ENCODE data around the gene SSR3.

The SSR3 gene

DNA sequence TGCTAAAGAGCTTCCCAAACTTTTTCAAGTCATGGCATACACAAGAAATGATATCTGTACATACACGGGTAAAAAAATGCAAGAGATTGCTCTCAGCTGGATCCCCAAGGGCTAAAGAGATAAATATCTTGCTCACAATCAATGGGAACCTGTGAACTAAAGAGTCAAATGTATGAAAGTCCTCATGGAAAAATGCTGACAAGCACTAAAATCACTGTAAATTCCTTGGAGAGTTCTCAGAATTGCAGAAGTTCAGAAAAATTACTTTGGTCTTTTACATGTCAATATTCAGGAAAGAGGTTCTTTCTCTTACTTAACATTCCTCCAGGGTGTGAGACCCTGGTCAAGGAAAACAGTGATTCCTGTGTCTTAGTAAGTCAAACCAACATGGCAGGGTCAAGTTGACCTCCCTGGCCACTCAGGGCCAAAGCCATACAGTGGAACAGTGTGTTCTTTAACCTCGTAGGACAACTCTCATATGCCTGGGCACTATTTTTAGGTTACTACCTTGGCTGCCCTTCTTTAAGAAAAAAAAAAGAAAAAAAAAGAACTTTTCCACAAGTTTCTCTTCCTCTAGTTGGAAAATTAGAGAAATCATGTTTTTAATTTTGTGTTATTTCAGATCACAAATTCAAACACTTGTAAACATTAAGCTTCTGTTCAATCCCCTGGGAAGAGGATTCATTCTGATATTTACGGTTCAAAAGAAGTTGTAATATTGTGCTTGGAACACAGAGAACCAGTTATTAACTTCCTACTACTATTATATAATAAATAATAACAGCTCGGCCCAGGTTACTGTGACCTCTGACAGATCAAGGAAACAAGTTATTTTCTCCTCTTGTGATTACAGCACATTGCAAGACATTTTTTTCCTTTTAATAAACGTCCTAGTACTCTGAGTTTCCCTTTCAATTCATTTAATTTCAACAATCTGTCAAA lies 12.5 kb downstream of the SSR3 start:
- TF ChIP-seq Cebpa-rat (IDR thresholded peaks at IDR 0.05), result no peak
- H4K20me1 ChIP-seq, result peaks cover 19% of the 10 kb centered on the region; the same call in 1 of the 2 replicates
- H3K4me3 ChIP-seq, result no peak overlapping the region
- H3K27me3 ChIP-seq, result no peaks in the 10 kb centered on the region
- H3K27ac ChIP-seq, result no peak overlapping the region
- no peaks in the 10 kb centered on the region for H3K9me3 ChIP-seq
- H3K4me1 ChIP-seq, result no peaks in the 10 kb centered on the region
- H3K4me2 ChIP-seq, result no peak overlapping the region
- H3K9ac ChIP-seq, result no peak overlapping the region
- H3K36me3 ChIP-seq, result peaks cover 71% of the 10 kb centered on the region

DNA sequence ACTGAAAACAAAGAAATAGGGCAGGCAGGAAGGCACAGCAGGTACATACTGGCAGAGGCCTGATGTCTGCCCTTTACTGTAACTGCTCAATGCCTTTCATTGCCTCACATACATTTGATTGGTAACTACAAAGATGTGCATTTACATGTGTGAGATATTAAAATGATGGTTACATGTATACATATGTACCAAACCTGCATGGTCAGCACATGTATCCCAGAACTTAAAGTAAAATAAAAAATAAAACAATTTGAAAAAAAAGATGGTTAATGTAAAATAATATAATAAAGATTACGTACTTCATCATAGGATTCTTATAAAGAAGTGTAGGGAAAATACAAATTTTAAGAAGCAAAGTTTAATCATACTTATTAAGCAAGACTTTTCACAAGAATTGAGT lies 15.1 kb downstream of the SSR3 start:
- no peaks in the 10 kb centered on the region for H3K27me3 ChIP-seq
- TF ChIP-seq Cebpa-rat (IDR thresholded peaks at IDR 0.05), result no peak
- no peaks in the 10 kb centered on the region for H3K9me3 ChIP-seq
- no peaks in the 10 kb centered on the region for H3K4me1 ChIP-seq
- peaks cover 46% of the 10 kb centered on the region for H3K36me3 ChIP-seq
- no peak overlapping the region for H3K4me2 ChIP-seq
- H4K20me1 ChIP-seq, result 0 out of 2 replicates have a peak, but pooled peaks cover 5% of the 10 kb centered on the region
- no peak overlapping the region for H3K4me3 ChIP-seq
- no peak overlapping the region for H3K9ac ChIP-seq
- H3K27ac ChIP-seq, result no peak overlapping the region

DNA sequence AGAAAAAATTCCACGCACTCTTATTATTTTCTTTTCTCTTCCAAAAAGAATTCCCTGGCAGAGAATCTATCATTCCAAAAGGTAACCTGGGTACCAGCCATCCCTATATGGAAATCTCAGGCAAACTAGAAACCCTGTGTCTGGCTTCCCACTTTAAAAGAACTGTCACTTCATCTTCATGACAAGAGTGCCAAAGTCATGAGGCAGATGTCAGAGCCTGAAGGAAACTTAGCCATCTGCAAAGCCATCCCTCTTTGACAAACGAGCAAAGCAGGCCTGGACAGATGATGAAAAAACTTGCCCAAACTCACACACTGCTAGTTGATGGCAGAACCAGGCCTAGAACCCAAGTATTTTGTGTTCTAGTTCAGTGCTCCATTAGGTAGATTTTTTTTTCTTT lies 15.9 kb downstream of the SSR3 start:
- H3K36me3 ChIP-seq, result peaks cover 38% of the 10 kb centered on the region
- H4K20me1 ChIP-seq, result no peaks in the 10 kb centered on the region
- no peaks in the 10 kb centered on the region for H3K27me3 ChIP-seq
- H3K4me3 ChIP-seq, result no peak overlapping the region
- no peak overlapping the region for H3K4me2 ChIP-seq
- no peaks in the 10 kb centered on the region for H3K4me1 ChIP-seq
- TF ChIP-seq Cebpa-rat (IDR thresholded peaks at IDR 0.05), result no peak
- no peak overlapping the region for H3K27ac ChIP-seq
- no peak overlapping the region for H3K9ac ChIP-seq
- no peaks in the 10 kb centered on the region for H3K9me3 ChIP-seq

DNA sequence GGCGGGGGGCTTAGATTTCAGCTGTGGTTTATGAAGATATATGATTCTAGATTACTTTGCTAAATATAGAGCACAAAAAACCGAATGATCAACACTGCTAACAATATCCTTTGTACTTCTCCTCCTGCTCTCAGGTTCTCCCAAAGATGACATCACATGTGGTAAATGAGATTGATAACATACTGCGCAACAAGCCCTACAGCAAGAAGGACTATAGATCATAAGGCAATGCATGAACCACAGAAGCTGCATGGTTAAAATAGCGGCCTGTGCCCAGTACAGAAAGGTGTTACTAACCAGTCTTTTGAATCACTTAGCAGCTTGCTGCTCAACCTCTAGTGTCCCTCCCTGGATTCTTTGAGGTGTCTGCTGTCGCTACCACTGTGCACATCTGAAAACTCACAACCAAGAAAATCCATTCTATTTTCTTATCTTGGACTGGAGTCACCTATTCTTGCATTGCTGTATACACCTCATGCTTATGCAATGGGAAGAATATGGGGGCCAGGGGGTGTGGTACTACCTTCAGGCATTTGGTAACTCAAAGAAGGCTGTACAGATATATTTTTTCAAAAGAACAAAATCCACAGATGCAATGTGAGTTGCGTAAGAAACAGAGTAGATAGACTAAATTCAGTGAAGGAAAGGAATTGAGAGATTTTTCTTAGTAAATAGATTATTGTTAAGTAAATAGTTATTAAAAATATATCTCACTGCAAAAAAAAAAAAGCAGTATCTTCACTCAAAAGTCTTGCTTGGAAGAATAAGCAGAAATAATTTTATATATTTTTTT lies 18.2 kb downstream of the SSR3 start:
- Histone ChIP-seq H4K20me1 (no peaks in the 10 kb centered on the region), H3K9ac (no peak overlapping the region), H3K27me3 (no peaks in the 10 kb centered on the region), H3K4me2 (no peak overlapping the region), H3K4me3 (no peak overlapping the region), H3K27ac (no peak overlapping the region), H3K4me1 (no peaks in the 10 kb centered on the region), H3K36me3 (peaks cover 15% of the 10 kb centered on the region; the same call in 1 of the 2 replicates), H3K9me3 (no peaks in the 10 kb centered on the region)
- TF ChIP-seq Cebpa-rat (IDR thresholded peaks at IDR 0.05), result no peak

DNA sequence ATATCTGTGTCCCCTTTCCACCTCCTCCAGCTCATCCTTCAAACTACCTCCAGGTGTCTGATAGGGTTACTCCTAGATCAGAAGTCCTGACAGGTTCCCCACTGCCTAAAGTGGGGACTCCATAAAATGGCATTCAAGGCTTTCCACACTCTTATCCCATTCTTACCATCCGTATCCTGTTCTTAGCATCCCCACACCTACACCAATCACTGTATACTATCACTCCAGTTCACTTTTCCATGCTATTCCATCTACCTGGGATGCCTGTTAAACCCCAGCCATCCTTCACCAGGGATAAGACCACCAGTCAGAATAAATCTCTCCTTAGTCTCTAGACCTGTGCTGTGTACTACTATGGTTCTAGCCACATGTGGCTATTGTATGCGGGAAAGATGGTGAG lies 19.1 kb downstream of the SSR3 start:
- Histone ChIP-seq H3K9me3 (no peaks in the 10 kb centered on the region), H3K27me3 (no peaks in the 10 kb centered on the region), H3K4me2 (no peak overlapping the region), H3K4me3 (no peak overlapping the region), H3K4me1 (no peaks in the 10 kb centered on the region), H4K20me1 (no peaks in the 10 kb centered on the region), H3K27ac (no peak overlapping the region), H3K9ac (no peak overlapping the region), H3K36me3 (peaks cover 10% of the 10 kb centered on the region; the same call in 1 of the 2 replicates)
- no peak for TF ChIP-seq Cebpa-rat (IDR thresholded peaks at IDR 0.05)

DNA sequence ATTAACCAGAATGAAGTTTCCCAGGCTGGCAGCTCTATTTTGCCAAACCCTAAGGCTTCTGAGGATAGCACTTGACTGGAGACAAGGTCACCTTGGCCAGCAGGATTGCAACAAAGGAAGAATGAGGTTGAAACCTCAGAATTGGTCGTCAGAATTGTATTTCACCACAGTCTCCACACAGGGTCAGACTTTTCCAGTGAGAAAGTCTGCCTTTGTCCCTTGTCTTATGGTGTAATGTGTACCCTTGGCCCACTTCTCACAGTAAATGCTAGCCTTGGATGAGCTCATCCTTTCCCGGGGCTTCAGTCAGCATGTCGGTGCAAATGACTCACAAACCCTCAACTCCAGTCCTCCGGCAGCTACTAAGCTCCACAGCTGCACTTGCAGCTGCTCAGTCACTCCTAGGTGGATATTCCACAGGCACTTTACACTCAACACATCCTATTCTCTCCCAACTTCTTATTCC lies 19.7 kb downstream of the SSR3 start:
- Histone ChIP-seq H4K20me1 (no peaks in the 10 kb centered on the region), H3K4me3 (no peak overlapping the region), H3K4me2 (no peak overlapping the region), H3K27me3 (no peaks in the 10 kb centered on the region), H3K9me3 (no peaks in the 10 kb centered on the region), H3K36me3 (peaks cover 10% of the 10 kb centered on the region; the same call in 1 of the 2 replicates), H3K27ac (no peak overlapping the region), H3K4me1 (no peaks in the 10 kb centered on the region), H3K9ac (no peak overlapping the region)
- no peak for TF ChIP-seq Cebpa-rat (IDR thresholded peaks at IDR 0.05)

DNA sequence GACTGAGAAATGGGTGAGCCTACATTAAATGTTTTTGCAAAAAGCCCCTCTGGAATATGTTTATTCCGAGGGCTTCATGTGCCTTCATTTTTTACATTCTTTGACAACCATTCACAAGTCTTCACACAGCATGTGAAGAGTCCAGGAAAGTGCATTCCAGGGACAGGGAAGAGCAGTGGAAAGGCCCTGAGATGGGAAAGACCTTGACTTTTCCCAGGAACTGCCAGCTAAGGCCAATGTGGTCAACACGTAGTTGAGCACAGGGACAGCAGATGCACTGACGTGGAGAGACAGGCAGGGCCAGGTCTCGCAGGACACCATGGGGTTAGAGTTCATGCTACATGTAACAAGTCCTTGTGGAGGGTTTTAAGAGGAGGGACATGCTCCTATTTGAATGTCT lies 21.7 kb downstream of the SSR3 start:
- H3K27ac ChIP-seq, result no peak overlapping the region
- no peaks in the 10 kb centered on the region for H3K36me3 ChIP-seq
- no peak for TF ChIP-seq Cebpa-rat (IDR thresholded peaks at IDR 0.05)

DNA sequence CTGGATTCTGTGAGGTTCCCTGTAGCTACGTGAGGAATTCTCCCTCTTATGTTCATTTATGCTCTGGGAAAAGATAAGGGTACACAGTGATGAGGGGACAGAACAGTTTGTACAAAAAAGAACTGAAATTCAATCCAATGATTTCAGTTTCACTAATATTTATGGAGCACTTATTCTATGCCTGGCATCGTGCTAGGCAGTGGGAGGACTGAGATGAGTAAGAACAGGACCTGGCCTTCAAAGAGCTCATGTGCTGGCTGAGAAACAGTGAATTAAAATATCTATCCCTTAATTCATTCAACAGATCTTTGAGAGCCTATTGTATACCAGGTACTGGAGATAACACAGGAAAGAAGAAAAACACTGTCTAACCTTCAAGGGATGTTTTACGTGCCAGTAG lies 22.2 kb downstream of the SSR3 start:
- Histone ChIP-seq H3K4me3 (no peak overlapping the region), H3K9ac (no peak overlapping the region), H3K4me2 (no peak overlapping the region), H3K27ac (no peak overlapping the region), H3K9me3 (no peaks in the 10 kb centered on the region), H3K4me1 (no peaks in the 10 kb centered on the region), H3K27me3 (no peaks in the 10 kb centered on the region), H4K20me1 (no peaks in the 10 kb centered on the region), H3K36me3 (no peaks in the 10 kb centered on the region)
- TF ChIP-seq Cebpa-rat (IDR thresholded peaks at IDR 0.05), result no peak

More for the DNA sequence above, 21.7 kb downstream of the SSR3 start:
- Histone ChIP-seq H3K9me3 (no peaks in the 10 kb centered on the region), H3K4me3 (no peak overlapping the region), H3K4me1 (no peaks in the 10 kb centered on the region), H3K4me2 (no peak overlapping the region), H3K9ac (no peak overlapping the region), H4K20me1 (no peaks in the 10 kb centered on the region), H3K27me3 (no peaks in the 10 kb centered on the region)

DNA sequence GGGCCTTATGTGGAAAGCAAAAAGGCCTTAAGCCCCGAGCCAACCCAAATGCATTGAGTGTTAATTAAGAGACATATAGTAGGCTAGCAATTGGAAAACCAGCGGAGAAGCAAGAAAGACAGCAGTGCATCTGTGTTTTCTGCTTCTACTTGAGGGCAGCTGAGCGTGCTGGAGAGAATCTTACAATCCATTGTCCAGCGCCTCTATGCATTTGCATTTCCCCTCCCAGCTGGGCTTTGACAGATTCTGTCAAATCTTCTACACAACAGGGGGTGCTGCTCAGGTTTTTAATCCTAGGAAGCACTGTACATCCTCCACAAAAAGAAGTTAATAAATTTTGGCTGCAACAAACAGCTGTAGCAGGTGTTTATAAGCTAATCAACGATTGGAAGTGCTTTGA lies 23.9 kb downstream of the SSR3 start:
- Histone ChIP-seq H3K4me1 (no peaks in the 10 kb centered on the region), H4K20me1 (no peaks in the 10 kb centered on the region), H3K9me3 (no peaks in the 10 kb centered on the region), H3K4me3 (no peak overlapping the region), H3K27ac (no peak overlapping the region), H3K9ac (no peak overlapping the region), H3K4me2 (no peak overlapping the region), H3K36me3 (no peaks in the 10 kb centered on the region), H3K27me3 (no peaks in the 10 kb centered on the region)
- no peak for TF ChIP-seq Cebpa-rat (IDR thresholded peaks at IDR 0.05)

DNA sequence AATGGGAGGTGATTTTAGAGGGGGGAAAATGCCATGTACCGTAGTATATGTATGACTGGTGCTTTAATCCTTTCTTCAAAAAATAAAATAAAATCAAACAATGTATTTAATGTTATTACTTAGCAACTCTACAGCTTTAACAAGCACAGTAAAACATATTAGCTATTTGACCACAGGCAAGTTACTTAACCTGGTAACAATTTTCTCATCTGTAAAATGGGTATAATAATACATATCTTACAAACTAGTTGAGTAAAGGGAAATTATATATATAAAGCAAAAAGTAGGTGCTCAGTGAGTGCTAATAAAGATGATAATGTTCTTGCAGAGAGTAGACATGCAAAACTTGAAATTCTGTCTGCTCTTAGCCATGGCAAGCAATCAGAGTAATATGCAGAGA lies 27.9 kb downstream of the SSR3 start:
- H3K9ac ChIP-seq, result no peak overlapping the region
- no peaks in the 10 kb centered on the region for H3K9me3 ChIP-seq
- H4K20me1 ChIP-seq, result no peaks in the 10 kb centered on the region
- H3K27ac ChIP-seq, result no peak overlapping the region
- no peak overlapping the region for H3K4me3 ChIP-seq
- no peaks in the 10 kb centered on the region for H3K27me3 ChIP-seq
- H3K4me1 ChIP-seq, result peaks cover 10% of the 10 kb centered on the region
- no peaks in the 10 kb centered on the region for H3K36me3 ChIP-seq
- no peak overlapping the region for H3K4me2 ChIP-seq
- no peak for TF ChIP-seq Cebpa-rat (IDR thresholded peaks at IDR 0.05)

All from BLaER1 (cell line).